ENCODE data around the gene SERPINB8. TPM values are rescaled to one million over a fixed set of nuclear protein-coding genes. Genes with fewer than 3 reads are reported as not detected.

The SERPINB8 gene
- total and polyA plus RNA-seq, 2 donors (not counting 1 experiment from before 2014, with no cell fraction given): 9.7 to 21.0 TPM

GRCh38 chr18:63992751-63993150, 22.9 kb downstream of the SERPINB8 start:
- no peak for DNase-seq (ENCODE audit: low read depth in 2 of 2)
- Histone ChIP-seq H3K4me1 (ENCODE audit: control insufficient read depth, extremely low read depth, insufficient read depth, low read length) (no peaks in the 10 kb centered on the region), H3K4me2 (ENCODE audit: extremely low read depth, insufficient read depth, low read length) (no peak overlapping the region), H3K27me3 (ENCODE audit: control insufficient read depth, insufficient read depth, low read length) (no peaks in the 10 kb centered on the region), H3K36me3 (ENCODE audit: control insufficient read depth, insufficient read depth, low read length) (no peaks in the 10 kb centered on the region), H3K79me2 (ENCODE audit: control insufficient read depth, insufficient read depth, low read length) (no peaks in the 10 kb centered on the region), H3K9ac (ENCODE audit: insufficient read depth, low read length) (no peak overlapping the region), H3K27ac (ENCODE audit: insufficient read depth, low read length) (no peak overlapping the region), H2AFZ (ENCODE audit: low read length) (no peak overlapping the region), H3K4me3 (replicated peaks in 1 of 4; ENCODE audit: control extremely low read depth in 1 of 4, insufficient read depth in 1 of 4, low read depth in 3 of 4, low read length in 4 of 4) (no peak overlapping the region), H4K20me1 (ENCODE audit: control insufficient read depth, extremely low read depth, insufficient read depth, low read length) (no peaks in the 10 kb centered on the region), H3K9me3 (ENCODE audit: control insufficient read depth, insufficient read depth, low read depth, low read length) (no peaks in the 10 kb centered on the region)
- TF ChIP-seq EZH2 (IDR thresholded peaks at IDR 0.05; ENCODE audit: low read length, missing control alignments): no peak
- no peak for TF ChIP-seq CTCF (conservative IDR thresholded peaks at IDR 0.05 in 1 of 2, IDR thresholded peaks at IDR 0.05 in 1 of 2; ENCODE audit: low read depth in 1 of 2, low read length in 2 of 2)

- no peak overlapping the region for H3K27ac ChIP-seq (ENCODE audit: insufficient read depth, low read length)
- no peaks in the 10 kb centered on the region for H3K4me1 ChIP-seq (ENCODE audit: control insufficient read depth, extremely low read depth, insufficient read depth, low read length)
- peak; percentile 41 to 63 for DNase-seq (ENCODE audit: low read depth in 2 of 2)
- H3K4me3 ChIP-seq (replicated peaks in 1 of 4; ENCODE audit: control extremely low read depth in 1 of 4, insufficient read depth in 1 of 4, low read depth in 3 of 4, low read length in 4 of 4): no peak overlapping the region
- H3K79me2 ChIP-seq (ENCODE audit: control insufficient read depth, insufficient read depth, low read length): no peaks in the 10 kb centered on the region
- no peaks in the 10 kb centered on the region for H3K9me3 ChIP-seq (ENCODE audit: control insufficient read depth, insufficient read depth, low read depth, low read length)
- H4K20me1 ChIP-seq (ENCODE audit: control insufficient read depth, extremely low read depth, insufficient read depth, low read length): no peaks in the 10 kb centered on the region
- no peaks in the 10 kb centered on the region for H3K36me3 ChIP-seq (ENCODE audit: control insufficient read depth, insufficient read depth, low read length)
- TF ChIP-seq CTCF (conservative IDR thresholded peaks at IDR 0.05 in 1 of 2, IDR thresholded peaks at IDR 0.05 in 1 of 2; ENCODE audit: low read depth in 1 of 2, low read length in 2 of 2) (peak; percentile 95 to 96), EZH2 (IDR thresholded peaks at IDR 0.05; ENCODE audit: low read length, missing control alignments) (no peak)
- no peak overlapping the region for H3K4me2 ChIP-seq (ENCODE audit: extremely low read depth, insufficient read depth, low read length)
- no peak overlapping the region for H2AFZ ChIP-seq (ENCODE audit: low read length)
- H3K27me3 ChIP-seq (ENCODE audit: control insufficient read depth, insufficient read depth, low read length): no peaks in the 10 kb centered on the region
- no peak overlapping the region for H3K9ac ChIP-seq (ENCODE audit: insufficient read depth, low read length)
These were observed 25.0 kb downstream of the SERPINB8 start for GRCh38 chr18:63994783-63995399.

GRCh38 chr18:63997041-63997440, 27.2 kb downstream of the SERPINB8 start:
- Histone ChIP-seq H2AFZ (ENCODE audit: low read length) (no peak overlapping the region), H3K9ac (ENCODE audit: insufficient read depth, low read length) (no peak overlapping the region), H3K36me3 (ENCODE audit: control insufficient read depth, insufficient read depth, low read length) (no peaks in the 10 kb centered on the region), H3K4me3 (replicated peaks in 1 of 4; ENCODE audit: control extremely low read depth in 1 of 4, insufficient read depth in 1 of 4, low read depth in 3 of 4, low read length in 4 of 4) (no peak overlapping the region), H3K27me3 (ENCODE audit: control insufficient read depth, insufficient read depth, low read length) (no peaks in the 10 kb centered on the region), H3K27ac (ENCODE audit: insufficient read depth, low read length) (no peak overlapping the region), H3K79me2 (ENCODE audit: control insufficient read depth, insufficient read depth, low read length) (no peaks in the 10 kb centered on the region), H3K4me1 (ENCODE audit: control insufficient read depth, extremely low read depth, insufficient read depth, low read length) (no peaks in the 10 kb centered on the region), H3K9me3 (ENCODE audit: control insufficient read depth, insufficient read depth, low read depth, low read length) (no peaks in the 10 kb centered on the region), H3K4me2 (ENCODE audit: extremely low read depth, insufficient read depth, low read length) (no peak overlapping the region), H4K20me1 (ENCODE audit: control insufficient read depth, extremely low read depth, insufficient read depth, low read length) (no peaks in the 10 kb centered on the region)
- peak in 1 of 2 donors; percentile 8 for DNase-seq (ENCODE audit: low read depth in 2 of 2)
- no peak for TF ChIP-seq EZH2 (IDR thresholded peaks at IDR 0.05; ENCODE audit: low read length, missing control alignments)
- TF ChIP-seq CTCF (conservative IDR thresholded peaks at IDR 0.05 in 1 of 2, IDR thresholded peaks at IDR 0.05 in 1 of 2; ENCODE audit: low read depth in 1 of 2, low read length in 2 of 2): no peak
